ENCODE results near the gene TXN2.
"Not testable (repeated sequence)": the region's sequence is repeated elsewhere in the genome, so short reads cannot be mapped to it uniquely, and the experiment has no call there.

TXN2 gene

GRCh38 chr22:36433318-36434231 lies 47.9 kb downstream of the TXN2 start:
- H3K4me3 ChIP-seq (ENCODE audit: low read length): no peak overlapping the region
- no peak for TF ChIP-seq CTCF (IDR thresholded peaks at IDR 0.05; ENCODE audit: insufficient read depth, low read depth, low read length, missing control alignments)
- DNase-seq (ENCODE audit: low read depth): peak; percentile 15

DNA sequence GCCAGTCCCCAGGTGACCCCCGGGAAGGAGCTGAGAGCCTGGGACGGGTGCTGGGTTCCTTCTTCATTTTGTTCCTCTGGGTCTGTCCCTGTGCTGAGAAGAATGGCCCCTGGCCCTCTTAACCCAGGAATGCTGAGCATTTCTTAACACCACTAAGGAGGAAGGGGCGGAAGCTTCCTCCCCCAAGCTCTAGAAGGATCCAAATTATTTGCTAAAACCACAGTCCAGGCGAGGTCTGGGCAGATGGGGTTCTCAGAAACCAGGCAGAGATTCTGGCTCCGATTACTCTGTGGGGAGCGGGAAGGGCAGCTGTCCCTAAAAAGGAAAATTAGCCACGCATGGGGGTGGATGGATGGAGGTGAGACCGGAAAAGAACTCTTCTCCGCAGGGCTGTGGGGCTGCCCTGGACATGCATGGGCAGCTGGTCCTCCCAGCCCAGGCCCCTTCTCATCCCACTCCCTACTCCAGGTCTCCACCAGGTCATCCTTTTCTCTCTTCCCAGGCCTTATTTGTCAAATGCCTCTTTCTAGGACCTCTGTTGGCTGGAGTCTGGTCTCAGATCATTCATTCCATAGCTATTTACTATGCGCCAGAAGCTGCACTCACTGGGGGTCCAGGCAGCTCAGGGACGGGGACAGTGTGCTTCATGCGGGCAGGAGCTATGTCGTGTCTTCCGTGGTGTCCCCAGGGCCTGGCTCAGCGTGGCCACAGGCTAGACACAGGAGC lies 48.7 kb downstream of the TXN2 start:
- DNase-seq (ENCODE audit: low read depth): no peak
- TF ChIP-seq CTCF (IDR thresholded peaks at IDR 0.05; ENCODE audit: insufficient read depth, low read depth, low read length, missing control alignments): no peak
- H3K4me3 ChIP-seq (ENCODE audit: low read length): no peak overlapping the region

DNA sequence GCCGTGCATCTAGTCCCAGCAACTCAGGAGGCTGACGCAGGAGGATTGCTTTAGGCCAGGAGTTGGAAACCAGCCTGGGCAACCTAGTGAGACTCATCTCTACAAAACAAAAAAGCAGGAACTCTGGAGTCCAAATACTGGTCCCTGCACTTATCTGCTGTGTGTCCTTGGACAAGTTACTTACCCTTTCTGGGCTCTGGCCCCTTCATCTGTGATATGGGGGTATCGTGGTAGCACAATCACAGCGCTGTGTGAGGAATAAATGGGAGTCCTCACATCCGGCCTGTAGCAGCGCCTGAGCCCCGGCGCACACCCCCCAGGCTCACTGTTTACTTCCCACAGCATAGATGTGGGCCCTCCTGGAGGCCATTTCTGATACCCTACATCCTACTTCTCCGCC lies 49.5 kb downstream of the TXN2 start:
- no peak for DNase-seq (ENCODE audit: low read depth)
- H3K4me3 ChIP-seq (ENCODE audit: low read length): no peak overlapping the region
- no peak for TF ChIP-seq CTCF (IDR thresholded peaks at IDR 0.05; ENCODE audit: insufficient read depth, low read depth, low read length, missing control alignments)

- DNase-seq (ENCODE audit: low read depth): peak; percentile 22
- no peak overlapping the region for H3K4me3 ChIP-seq (ENCODE audit: low read length)
- no peak for TF ChIP-seq CTCF (IDR thresholded peaks at IDR 0.05; ENCODE audit: insufficient read depth, low read depth, low read length, missing control alignments)
These were observed 50.6 kb downstream of the TXN2 start for GRCh38 chr22:36430863-36431262.

- not testable (repeated sequence) for H3K4me3 ChIP-seq (ENCODE audit: low read length); DNase-seq (ENCODE audit: low read depth)
These were observed 53.5 kb downstream of the TXN2 start for GRCh38 chr22:36427952-36428351.

GRCh38 chr22:36425977-36426523 lies 55.4 kb downstream of the TXN2 start:
- DNase-seq (ENCODE audit: low read depth): no peak
- TF ChIP-seq CTCF (IDR thresholded peaks at IDR 0.05; ENCODE audit: insufficient read depth, low read depth, low read length, missing control alignments): no peak
- no peak overlapping the region for H3K4me3 ChIP-seq (ENCODE audit: low read length)

GRCh38 chr22:36424901-36425579 lies 56.4 kb downstream of the TXN2 start:
- DNase-seq (ENCODE audit: low read depth): no peak
- no peak overlapping the region for H3K4me3 ChIP-seq (ENCODE audit: low read length)
- no peak for TF ChIP-seq CTCF (IDR thresholded peaks at IDR 0.05; ENCODE audit: insufficient read depth, low read depth, low read length, missing control alignments)

DNA sequence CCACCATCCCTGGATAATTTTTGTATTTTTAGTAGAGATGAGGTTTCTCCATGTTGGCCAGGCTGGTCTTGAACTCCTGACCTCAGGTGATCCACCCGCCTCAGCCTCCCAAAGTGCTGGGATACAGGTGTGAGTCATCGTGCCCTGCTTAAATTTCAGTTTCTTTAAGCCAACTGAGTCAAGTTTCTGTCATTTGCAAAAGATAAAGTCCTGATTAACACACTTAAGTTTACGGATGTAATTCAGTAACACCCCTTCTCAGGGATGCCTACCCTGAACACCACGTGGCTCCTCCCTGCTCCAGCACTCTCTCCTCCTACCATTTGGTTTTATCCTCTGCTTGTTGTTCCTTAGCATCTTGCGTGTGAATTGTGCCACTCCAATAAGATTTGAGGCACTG lies 57.0 kb downstream of the TXN2 start:
- not testable (repeated sequence) for H3K4me3 ChIP-seq (ENCODE audit: low read length)
- DNase-seq (ENCODE audit: low read depth): peak; percentile 57

Measured in epithelial cell of esophagus (primary cell).